ENCODE data around the gene EEFSEC. TPM values are rescaled to one million over a fixed set of nuclear protein-coding genes. Genes with fewer than 3 reads are reported as not detected.

Gene EEFSEC
- total RNA-seq, 1 experiment from 2014 or later, result 9.5 TPM

DNA sequence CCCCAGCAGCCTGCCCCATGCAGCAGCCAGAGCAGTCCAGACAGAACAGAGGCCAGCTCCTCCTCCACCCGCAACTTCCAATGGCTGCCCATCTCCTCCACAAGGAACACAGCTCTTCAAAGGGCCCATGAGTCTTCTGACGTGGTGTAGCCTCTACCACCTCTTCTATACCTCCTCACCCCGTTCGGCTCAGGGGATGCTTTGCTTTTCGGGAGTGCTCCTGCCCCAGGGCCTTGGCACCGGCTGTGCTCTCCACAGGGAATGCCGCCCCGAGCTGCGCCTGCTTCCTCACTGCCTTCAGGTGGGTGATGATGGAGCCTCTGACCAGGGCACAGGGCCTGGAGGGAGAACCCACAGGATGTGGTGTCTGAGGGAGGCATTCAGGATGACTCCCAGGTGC, 298.8 kb downstream of the EEFSEC start:
- no peak overlapping the region for H3K23ac ChIP-seq (ENCODE audit: insufficient read length, low read depth, low read length)
- WGBS (ENCODE audit: extremely low coverage, insufficient read length, low lambda C conversion rate), result no CpG with 5 or more reads among the region's 9 CpGs
- no peak overlapping the region for H3K18ac ChIP-seq (ENCODE audit: insufficient read length, low read depth, low read length)
- H3K27ac Mint-ChIP-seq, result no peak overlapping the region
- H3K9me3 Mint-ChIP-seq, result peaks cover 0 to 2% of the 10 kb centered on the region in 2 experiments; a peak in 2 of 5 replicates
- H3K4me1 ChIP-seq (ENCODE audit: insufficient read depth, low read length), result no peaks in the 10 kb centered on the region
- TF ChIP-seq, protein P1, sequence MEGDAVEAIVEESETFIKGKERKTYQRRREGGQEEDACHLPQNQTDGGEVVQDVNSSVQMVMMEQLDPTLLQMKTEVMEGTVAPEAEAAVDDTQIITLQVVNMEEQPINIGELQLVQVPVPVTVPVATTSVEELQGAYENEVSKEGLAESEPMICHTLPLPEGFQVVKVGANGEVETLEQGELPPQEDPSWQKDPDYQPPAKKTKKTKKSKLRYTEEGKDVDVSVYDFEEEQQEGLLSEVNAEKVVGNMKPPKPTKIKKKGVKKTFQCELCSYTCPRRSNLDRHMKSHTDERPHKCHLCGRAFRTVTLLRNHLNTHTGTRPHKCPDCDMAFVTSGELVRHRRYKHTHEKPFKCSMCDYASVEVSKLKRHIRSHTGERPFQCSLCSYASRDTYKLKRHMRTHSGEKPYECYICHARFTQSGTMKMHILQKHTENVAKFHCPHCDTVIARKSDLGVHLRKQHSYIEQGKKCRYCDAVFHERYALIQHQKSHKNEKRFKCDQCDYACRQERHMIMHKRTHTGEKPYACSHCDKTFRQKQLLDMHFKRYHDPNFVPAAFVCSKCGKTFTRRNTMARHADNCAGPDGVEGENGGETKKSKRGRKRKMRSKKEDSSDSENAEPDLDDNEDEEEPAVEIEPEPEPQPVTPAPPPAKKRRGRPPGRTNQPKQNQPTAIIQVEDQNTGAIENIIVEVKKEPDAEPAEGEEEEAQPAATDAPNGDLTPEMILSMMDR (conservative IDR thresholded peaks at IDR 0.05), result no peak
- H3K27me3 Mint-ChIP-seq (ENCODE audit: low read depth), result peaks cover 88% of the 10 kb centered on the region
- no peaks in the 10 kb centered on the region; a peak in 1 of 7 replicates for H3K36me3 Mint-ChIP-seq (ENCODE audit: insufficient read depth in 1 of 3, low read depth in 3 of 3)
- no peak overlapping the region for H2BK5ac ChIP-seq (ENCODE audit: insufficient read length, low read length)
- no peak overlapping the region for H2BK12ac ChIP-seq (ENCODE audit: insufficient read length, low read depth, low read length)
- H3K4me3 Mint-ChIP-seq, result no peak overlapping the region
- no peak overlapping the region for H3K4ac ChIP-seq (ENCODE audit: low read depth, low read length)
- no peak overlapping the region for H3T11ph ChIP-seq (ENCODE audit: low read length)
- H2BK20ac ChIP-seq (ENCODE audit: low read depth, low read length, poor library complexity, severe bottlenecking), result no peak overlapping the region
- no peaks in the 10 kb centered on the region for H3K79me1 ChIP-seq (ENCODE audit: insufficient read depth, low read depth, low read length, poor library complexity, severe bottlenecking)
- H2BK120ac ChIP-seq (ENCODE audit: low read depth, low read length, poor library complexity, severe bottlenecking), result no peak overlapping the region
- no peak overlapping the region for H2AFZ ChIP-seq (ENCODE audit: low read length)
- H4K5ac ChIP-seq (ENCODE audit: insufficient read length, low read depth, low read length), result no peak overlapping the region
- H3K9me3 ChIP-seq (ENCODE audit: control insufficient read depth, low read depth, low read length), result no peaks in the 10 kb centered on the region
- no peak overlapping the region for H2BK15ac ChIP-seq (ENCODE audit: low read depth, low read length)
- H3K9ac ChIP-seq (ENCODE audit: extremely low read depth, insufficient read length, low read length), result no peak overlapping the region
- no peak overlapping the region for H3K56ac ChIP-seq (ENCODE audit: insufficient read length, low read depth, low read length)
- no peak overlapping the region for H3K27ac ChIP-seq (ENCODE audit: insufficient read length, low read depth, low read length)
- no peak overlapping the region for H2AK5ac ChIP-seq (ENCODE audit: insufficient read length, low read length)
- H4K20me1 ChIP-seq (ENCODE audit: control insufficient read depth, insufficient read depth, insufficient read length), result no peaks in the 10 kb centered on the region
- no peak for DNase-seq
- H3K79me2 ChIP-seq (ENCODE audit: insufficient read depth, low read length), result no peaks in the 10 kb centered on the region
- no peak overlapping the region for H3K14ac ChIP-seq (ENCODE audit: insufficient read depth, low read length)
- H3K23me2 ChIP-seq (ENCODE audit: insufficient read length, low read depth, low read length, poor library complexity, severe bottlenecking), result no peaks in the 10 kb centered on the region
- H3K4me1 Mint-ChIP-seq, result peaks cover 5 to 7% of the 10 kb centered on the region in 2 experiments
- H4K8ac ChIP-seq (replicated peaks; ENCODE audit: insufficient read length, low read depth, low read length), result no peak overlapping the region
- H4K91ac ChIP-seq (ENCODE audit: insufficient read length, low read depth, low read length), result no peak overlapping the region
- no peak overlapping the region for H3K4me2 ChIP-seq (ENCODE audit: insufficient read depth, insufficient read length, low read length)
- H3K27me3 ChIP-seq (ENCODE audit: insufficient read depth, low read length), result no peaks in the 10 kb centered on the region; the same call in 1 of the 2 replicates
